GM21390 (cell line): Measurements from ENCODE around the gene CAV1.
A peak's percentile ranks its signal among the peaks of the same experiment; 100 is the strongest.

Experiments used
- ATAC-seq: cut with Tn5 transposase; IDR thresholded peaks from one replicate; pipeline ENCODE4 v1.9.1; 2021; ENCODE audit not compliant: unreplicated experiment

Gene CAV1

DNA sequence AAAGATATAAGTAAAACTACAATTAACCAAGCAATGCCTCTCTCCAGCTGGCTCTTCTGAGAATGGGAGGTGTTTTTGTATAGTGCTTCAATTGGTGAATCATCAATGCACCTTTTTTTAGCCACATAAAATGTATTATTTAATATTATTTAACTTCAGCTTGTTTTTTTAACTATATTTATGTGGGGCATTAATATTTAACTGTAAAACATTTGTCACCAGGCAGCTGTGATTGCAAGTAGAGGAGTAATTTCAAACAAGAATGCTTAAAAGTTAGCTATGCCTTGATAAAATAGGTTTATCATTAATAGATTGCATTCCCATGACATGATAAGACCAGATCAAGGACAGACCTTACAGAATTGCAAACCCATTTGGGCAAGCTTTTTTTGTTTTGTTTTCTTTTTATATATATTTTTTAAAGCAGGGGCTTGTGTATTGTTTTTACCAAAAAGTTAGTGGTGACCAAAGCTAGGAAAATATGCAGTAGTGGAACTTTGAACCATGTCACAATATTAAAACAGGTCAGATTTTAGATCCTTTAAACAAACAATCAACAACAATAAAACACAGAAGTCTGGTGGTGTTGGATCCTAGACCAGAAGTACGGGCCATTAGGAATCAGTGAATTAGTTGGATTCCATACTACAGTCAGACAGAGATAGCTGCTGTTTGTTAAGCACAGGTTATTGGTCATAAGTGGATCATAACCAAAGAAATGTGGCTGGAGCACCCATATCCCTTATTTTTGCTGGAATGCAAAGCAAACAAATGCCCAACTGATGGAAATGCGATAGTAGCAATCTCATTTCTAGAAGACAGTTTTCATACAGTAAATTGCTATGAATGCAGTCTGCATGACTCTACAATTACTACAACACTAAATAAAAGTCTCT, 22.4 kb upstream of the CAV1 start:
- no peak for ATAC-seq

- ATAC-seq = no peak
Measured at GRCh38 chr7:116503835-116504234, 21.0 kb upstream of the CAV1 start.

GRCh38 chr7:116505278-116505677, 19.6 kb upstream of the CAV1 start:
- ATAC-seq = no peak

DNA sequence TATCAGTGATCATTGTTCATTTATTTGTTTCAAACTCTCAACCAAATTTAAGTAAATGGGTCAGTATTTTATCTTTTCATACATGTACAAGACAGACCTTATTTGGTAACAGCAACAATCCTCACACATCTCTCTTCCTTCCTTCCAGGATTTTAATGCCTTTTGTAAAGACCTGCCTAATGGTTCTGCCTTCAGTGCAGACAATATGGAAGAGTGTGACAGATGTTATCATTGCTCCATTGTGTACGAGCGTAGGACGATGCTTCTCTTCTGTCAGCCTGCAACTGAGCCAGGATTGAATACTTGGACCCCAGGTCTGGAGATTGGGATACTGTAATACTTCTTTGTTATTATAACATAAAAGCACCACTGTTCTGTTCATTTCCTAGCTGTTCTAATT, 19.0 kb upstream of the CAV1 start:
- no peak for ATAC-seq

DNA sequence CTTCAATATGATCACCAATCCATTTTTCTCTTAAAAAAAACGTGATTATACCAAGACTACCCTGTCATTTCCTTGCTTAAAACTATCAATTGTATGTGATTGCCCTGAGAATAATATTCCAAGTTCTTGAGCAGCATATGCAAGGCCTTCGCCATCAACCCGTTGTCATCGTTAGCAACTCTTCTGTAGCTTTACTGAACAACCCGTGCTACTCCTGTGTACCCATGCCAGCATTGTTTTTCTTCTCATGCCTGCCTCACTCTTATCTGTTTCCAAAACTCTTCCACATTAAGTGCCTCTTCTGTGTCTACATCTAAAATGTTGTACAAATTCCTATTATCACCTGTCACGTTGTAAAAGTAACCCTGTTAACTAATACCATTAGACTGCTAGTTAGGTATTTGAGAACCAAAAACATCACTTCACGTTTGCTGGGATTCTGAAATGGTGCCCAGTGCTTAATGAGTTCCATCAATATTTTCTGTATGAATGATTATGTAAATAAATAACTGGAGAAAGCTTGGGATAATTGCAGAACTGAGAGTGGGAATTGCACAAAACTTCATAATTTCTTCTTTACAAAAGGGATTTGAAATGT, 14.8 kb upstream of the CAV1 start:
- no peak for ATAC-seq

DNA sequence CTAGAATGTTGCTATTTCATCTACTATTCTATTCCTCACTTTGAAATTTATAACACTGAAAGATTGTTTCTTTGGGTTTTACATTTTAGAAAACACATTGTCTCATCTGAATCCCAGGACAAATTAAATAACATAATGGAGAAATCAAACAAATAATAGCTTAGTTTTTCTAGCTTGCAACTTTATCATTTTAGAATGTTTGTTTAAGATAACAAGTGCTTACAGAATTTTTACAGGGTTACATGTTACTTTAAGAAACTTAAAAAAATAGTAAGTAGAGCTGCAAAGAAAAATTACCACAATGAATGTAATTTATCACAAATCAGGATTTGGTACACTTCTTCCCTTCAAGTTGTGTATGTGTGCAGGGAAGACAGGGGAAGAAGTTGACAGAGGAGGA, 14.0 kb upstream of the CAV1 start:
- ATAC-seq = no peak

DNA sequence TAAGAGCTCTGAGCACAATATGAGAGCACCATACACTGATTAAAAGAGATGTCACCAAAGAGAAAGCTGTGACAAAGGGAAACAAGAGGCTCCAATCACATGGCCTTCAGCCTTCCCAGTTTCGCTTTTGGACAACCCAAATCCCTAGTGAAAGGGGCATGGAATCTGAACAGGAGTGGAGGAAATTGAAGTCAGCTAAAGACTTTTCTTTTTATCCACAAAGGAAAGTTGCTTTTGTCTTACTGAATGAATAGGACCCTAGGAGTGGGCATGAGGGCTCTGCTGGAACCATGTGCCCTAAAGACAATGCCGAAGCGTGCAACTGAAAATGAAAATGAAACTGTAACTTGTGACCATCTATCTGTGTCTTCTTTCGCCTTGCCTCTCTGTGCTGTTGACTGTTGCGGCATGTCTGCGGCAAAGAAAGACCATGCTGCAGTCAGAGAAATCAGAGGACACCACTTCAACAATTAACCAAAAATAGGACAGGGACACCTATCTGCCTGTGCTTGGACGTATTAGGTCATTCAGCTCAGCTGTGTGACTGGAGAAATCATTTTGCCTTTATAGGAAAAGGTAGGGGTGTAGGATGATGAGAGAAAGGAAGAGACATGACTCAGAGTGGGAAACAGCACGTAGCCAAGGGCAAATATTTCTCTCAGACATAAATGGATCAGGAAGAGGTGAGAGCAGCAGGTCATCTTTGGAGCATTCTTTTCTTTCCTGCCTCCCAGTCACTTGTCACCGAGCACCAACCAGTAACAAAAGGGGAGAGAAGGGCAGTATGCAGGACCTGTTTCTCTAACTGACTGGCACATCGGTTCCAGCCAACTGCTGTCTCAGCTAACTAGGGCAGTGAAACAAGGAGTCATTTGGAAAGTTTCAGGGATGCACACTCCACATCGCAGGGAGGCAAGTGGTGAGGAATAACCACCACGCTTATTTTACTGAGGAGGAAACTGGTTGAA, 13.0 kb upstream of the CAV1 start:
- peak; percentile 100 for ATAC-seq

DNA sequence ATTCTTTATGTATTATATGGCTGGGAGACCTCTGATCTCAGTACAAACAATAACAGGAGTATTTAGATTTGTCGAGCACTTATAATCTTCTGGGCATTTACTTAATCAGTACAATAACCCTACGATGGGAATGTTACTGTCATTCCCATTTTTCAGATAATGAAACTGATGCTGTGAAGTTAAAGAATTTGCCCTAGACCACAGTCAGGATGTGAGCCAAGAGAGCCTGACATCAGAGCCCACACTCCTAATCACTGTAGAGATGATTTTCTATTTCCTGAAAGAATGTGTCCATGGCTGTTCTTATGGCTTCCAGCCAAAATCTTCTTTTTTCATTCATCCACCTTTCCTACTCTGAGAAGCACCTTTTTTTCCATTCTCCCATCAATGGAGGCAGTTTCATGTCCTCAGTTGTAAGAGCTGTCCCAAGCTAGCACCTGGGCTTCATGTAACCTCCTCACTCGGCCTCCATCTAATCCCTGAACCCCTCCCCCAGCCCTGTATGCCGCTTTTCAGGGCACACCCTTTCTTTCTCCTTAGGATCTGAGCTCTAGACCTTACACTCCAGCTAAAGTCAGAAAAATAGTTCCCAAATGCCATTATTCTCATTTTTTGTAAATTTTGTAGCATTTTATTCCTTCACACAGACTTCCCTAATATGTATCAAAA, 12.2 kb upstream of the CAV1 start:
- ATAC-seq = no peak

DNA sequence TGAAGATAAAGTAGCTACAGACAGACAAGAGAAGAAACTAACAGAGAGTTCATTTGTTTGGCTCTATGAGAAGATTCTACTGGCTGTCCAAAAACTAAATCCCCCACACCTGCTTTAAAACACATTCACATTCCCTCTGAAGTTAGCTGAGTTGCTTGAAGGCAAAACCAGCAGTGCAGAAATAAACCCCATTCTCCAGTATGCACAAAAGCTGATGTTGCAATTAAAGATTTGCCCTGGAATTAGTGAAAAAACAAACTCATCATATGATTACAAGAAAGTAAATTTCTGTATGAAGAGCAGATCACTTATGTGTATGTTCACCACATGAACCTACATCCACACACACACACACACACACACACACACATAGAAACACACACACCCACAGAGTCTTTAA, 9.3 kb upstream of the CAV1 start:
- no peak for ATAC-seq

DNA sequence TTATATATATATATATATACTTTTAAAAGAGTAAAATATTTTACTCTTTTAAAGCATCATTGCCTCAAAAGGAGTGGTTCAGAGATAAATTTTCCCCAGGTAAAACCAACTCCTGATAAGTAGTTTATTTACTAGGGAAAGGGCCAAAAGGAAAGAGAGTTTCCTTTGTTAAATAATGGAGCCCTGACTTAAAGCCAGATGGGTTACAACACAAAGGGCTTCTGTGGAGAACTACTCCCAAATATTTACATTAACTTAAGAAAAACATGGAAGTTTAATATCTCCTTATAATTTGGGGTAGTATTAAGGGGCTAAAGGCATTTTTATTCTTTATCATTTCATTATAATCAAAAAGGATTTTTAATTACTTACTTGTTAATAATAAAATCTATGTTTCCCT, 8.5 kb upstream of the CAV1 start:
- ATAC-seq = no peak

- no peak for ATAC-seq
Measured at GRCh38 chr7:116517626-116518025, 7.2 kb upstream of the CAV1 start.

DNA sequence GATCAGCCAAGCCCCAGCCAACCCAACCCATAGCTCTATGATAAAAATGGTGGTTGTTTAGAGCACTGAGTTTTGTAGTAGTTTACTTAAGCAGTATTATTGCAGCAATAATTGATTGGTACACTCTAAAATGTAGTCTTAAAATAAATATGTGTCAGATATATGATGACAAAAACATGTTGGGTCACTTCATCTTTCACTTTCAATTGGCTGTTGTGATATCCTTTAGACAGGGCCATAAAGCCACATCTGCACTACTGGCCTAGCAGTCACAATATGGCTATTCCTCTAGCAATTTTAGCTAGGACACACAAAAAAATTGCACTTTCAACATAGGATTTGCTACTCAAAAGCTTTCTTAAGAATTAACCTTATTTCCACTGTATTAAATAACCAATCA, 5.9 kb upstream of the CAV1 start:
- ATAC-seq = no peak

GRCh38 chr7:116521046-116521664, 3.7 kb upstream of the CAV1 start:
- ATAC-seq = no peak

DNA sequence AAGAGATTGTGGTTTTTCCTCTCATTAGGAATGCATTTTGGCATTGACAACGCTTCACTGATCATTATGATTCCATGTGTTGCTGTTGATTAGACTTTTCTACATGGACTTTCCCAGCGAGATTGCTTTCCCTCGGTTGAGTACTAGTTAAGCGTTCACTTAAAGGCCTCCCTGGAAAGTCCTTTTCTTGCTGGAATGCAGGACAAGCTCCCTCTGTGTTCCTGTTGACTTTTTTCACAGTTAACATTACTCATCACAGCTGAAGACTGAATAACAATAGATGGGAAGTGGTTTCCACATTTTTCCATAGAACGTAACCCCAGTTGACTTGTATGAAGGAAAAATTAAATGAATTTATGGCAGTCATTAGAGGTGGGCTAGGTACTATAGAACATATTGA, 2.6 kb upstream of the CAV1 start:
- no peak for ATAC-seq

- no peak for ATAC-seq
Measured at GRCh38 chr7:116524221-116524608, 621 bp upstream of the CAV1 start.

DNA sequence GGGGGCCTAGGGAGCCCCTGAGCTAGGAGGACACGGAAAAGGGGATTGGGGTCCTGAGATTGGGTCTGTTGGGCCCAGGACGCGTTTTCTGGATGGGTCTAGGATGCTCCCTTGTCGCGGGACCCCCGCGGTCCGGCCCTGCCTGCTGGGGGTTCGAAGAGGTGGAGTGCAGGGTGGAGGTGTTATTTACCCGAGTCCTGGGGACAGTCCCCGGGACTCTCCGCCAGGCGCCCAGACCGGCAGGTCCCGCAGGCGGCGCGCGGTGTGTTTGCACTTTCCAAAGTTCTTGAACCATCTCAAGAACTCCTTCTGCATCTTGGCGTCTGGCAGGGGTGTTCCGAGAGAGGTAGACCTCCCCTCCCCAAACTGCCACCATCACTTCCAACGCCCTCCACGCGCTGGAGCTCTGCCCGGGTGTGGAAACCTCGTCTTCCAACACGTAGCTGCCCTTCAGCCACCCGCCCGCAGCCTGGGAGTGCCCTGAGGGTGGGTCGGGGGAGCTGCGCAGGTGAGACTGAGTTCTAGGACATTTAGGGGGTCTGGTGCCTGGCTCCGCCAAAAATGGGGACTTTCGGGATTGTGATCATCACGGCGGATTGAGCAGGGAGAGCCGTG, 569 bp downstream of the CAV1 start:
- ATAC-seq = peak; percentile 31

DNA sequence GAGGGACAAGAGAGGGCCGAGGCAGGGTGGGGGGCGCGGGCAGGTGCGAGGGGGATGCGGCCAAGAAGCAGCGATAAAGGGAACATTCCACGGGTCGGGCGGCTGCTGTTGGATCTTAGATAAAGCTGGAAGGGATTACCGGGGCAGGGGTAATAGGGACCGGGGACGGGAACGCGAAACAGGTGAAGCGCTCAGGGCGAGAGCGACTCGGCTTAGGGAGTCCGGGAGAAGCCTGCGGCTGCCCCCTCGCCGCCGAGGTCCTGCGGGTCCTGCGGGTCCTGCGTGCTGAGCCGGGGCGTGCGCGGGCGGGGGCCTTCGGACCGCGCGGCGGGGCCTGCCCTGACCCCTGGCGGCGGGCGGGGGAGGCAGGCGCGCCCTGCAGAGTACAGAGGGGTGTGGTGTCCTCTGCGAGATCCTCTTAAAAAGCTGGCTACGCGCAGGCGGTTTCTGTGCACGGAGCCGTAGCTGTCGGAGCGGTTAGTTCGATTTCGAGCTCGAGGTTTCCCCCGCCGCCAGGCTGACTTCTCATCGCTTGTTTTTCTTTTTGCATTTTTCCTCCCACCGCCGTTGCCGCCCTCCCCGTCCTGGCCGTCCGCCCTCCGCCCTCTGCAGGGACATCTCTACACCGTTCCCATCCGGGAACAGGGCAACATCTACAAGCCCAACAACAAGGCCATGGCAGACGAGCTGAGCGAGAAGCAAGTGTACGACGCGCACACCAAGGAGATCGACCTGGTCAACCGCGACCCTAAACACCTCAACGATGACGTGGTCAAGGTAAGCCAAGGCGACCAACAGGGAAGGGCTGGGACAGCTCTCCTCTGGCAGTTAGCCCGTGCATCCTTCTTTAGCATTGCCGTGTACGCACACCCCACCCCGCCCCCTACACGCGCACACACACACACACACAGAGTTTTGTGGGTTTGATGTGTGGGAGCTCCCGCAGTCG, 1.4 kb downstream of the CAV1 start:
- ATAC-seq = peak; percentile 89

- ATAC-seq = no peak
Measured at GRCh38 chr7:116526897-116527296, 2.1 kb downstream of the CAV1 start.

- ATAC-seq = no peak
Measured at GRCh38 chr7:116527521-116527920, 2.7 kb downstream of the CAV1 start.
